Stimulated activated naive CD8-positive, alpha-beta T cell treated with anti-CD3 and anti-CD28 coated beads, Interleukin-15, Interleukin-2, amounts not matched to agents 100 ng/mL and 50 ng/mL, for 24 hours (primary cell): ENCODE results near the gene FLRT2.

Experiments
- H3K27ac Mint-ChIP-seq: one replicate; pipeline ENCODE4 v1.8.0; 2021; ENCODE audit warnings: mild to moderate bottlenecking, mixed read lengths
- H3K27me3 Mint-ChIP-seq: one replicate; pipeline ENCODE4 v1.8.0; 2021; ENCODE audit warnings: mixed read lengths
- H3K36me3 Mint-ChIP-seq: one replicate; pipeline ENCODE4 v1.8.0; 2021; ENCODE audit warnings: low read depth, mixed read lengths
- H3K4me1 Mint-ChIP-seq: one replicate; pipeline ENCODE4 v1.8.0; 2021; ENCODE audit warnings: low read depth, mixed read lengths
- H3K4me3 Mint-ChIP-seq: one replicate; pipeline ENCODE4 v1.8.0; 2021; ENCODE audit warnings: mild to moderate bottlenecking, mixed read lengths
- H3K9me3 Mint-ChIP-seq: one replicate; pipeline ENCODE4 v1.8.0; 2021; ENCODE audit warnings: mixed read lengths

Gene FLRT2

GRCh38 chr14:85663667-85664066 is 133.7 kb downstream of the FLRT2 start:
- H3K4me1 Mint-ChIP-seq, result no peaks in the 10 kb centered on the region
- H3K27me3 Mint-ChIP-seq, result no peaks in the 10 kb centered on the region
- H3K36me3 Mint-ChIP-seq, result no peaks in the 10 kb centered on the region

GRCh38 chr14:85675957-85676356 is 146.0 kb downstream of the FLRT2 start:
- Mint-ChIP-seq H3K27me3 (no peaks in the 10 kb centered on the region), H3K36me3 (no peaks in the 10 kb centered on the region), H3K4me1 (no peaks in the 10 kb centered on the region), H3K27ac (no peak overlapping the region), H3K9me3 (peaks cover 4% of the 10 kb centered on the region), H3K4me3 (no peak overlapping the region)

More at GRCh38 chr14:85663667-85664066, 133.7 kb downstream of the FLRT2 start:
- no peak overlapping the region for H3K4me3 Mint-ChIP-seq
- no peak overlapping the region for H3K27ac Mint-ChIP-seq
- no peaks in the 10 kb centered on the region for H3K9me3 Mint-ChIP-seq

GRCh38 chr14:85686908-85687307 is 157.0 kb downstream of the FLRT2 start:
- Mint-ChIP-seq H3K27ac (no peak overlapping the region), H3K4me3 (no peak overlapping the region), H3K9me3 (no peaks in the 10 kb centered on the region), H3K4me1 (no peaks in the 10 kb centered on the region), H3K27me3 (no peaks in the 10 kb centered on the region), H3K36me3 (no peaks in the 10 kb centered on the region)

GRCh38 chr14:85687456-85687855 is 157.5 kb downstream of the FLRT2 start:
- H3K4me1 Mint-ChIP-seq, result no peaks in the 10 kb centered on the region
- no peaks in the 10 kb centered on the region for H3K36me3 Mint-ChIP-seq
- no peak overlapping the region for H3K27ac Mint-ChIP-seq
- H3K4me3 Mint-ChIP-seq, result no peak overlapping the region
- no peaks in the 10 kb centered on the region for H3K9me3 Mint-ChIP-seq
- no peaks in the 10 kb centered on the region for H3K27me3 Mint-ChIP-seq

- H3K27ac Mint-ChIP-seq, result no peak overlapping the region
- no peaks in the 10 kb centered on the region for H3K36me3 Mint-ChIP-seq
- no peaks in the 10 kb centered on the region for H3K27me3 Mint-ChIP-seq
- H3K4me1 Mint-ChIP-seq, result no peaks in the 10 kb centered on the region
- H3K4me3 Mint-ChIP-seq, result no peak overlapping the region
- no peaks in the 10 kb centered on the region for H3K9me3 Mint-ChIP-seq
Measured at GRCh38 chr14:85688006-85688405, 158.1 kb downstream of the FLRT2 start.

- H3K27ac Mint-ChIP-seq, result no peak overlapping the region
- no peaks in the 10 kb centered on the region for H3K4me1 Mint-ChIP-seq
- H3K4me3 Mint-ChIP-seq, result no peak overlapping the region
- H3K36me3 Mint-ChIP-seq, result no peaks in the 10 kb centered on the region
- peaks cover 11% of the 10 kb centered on the region for H3K9me3 Mint-ChIP-seq
- H3K27me3 Mint-ChIP-seq, result no peaks in the 10 kb centered on the region
Measured at GRCh38 chr14:85695300-85695699, 165.4 kb downstream of the FLRT2 start.

GRCh38 chr14:85701116-85701515 is 171.2 kb downstream of the FLRT2 start:
- Mint-ChIP-seq H3K9me3 (peaks cover 19% of the 10 kb centered on the region), H3K27ac (no peak overlapping the region), H3K36me3 (no peaks in the 10 kb centered on the region), H3K27me3 (no peaks in the 10 kb centered on the region), H3K4me1 (no peaks in the 10 kb centered on the region), H3K4me3 (no peak overlapping the region)

- no peaks in the 10 kb centered on the region for H3K27me3 Mint-ChIP-seq
- H3K27ac Mint-ChIP-seq, result no peak overlapping the region
- no peaks in the 10 kb centered on the region for H3K36me3 Mint-ChIP-seq
- H3K9me3 Mint-ChIP-seq, result peaks cover 17% of the 10 kb centered on the region
- no peaks in the 10 kb centered on the region for H3K4me1 Mint-ChIP-seq
- no peak overlapping the region for H3K4me3 Mint-ChIP-seq
Measured at GRCh38 chr14:85701763-85702162, 171.8 kb downstream of the FLRT2 start.

- H3K36me3 Mint-ChIP-seq, result no peaks in the 10 kb centered on the region
- no peak overlapping the region for H3K27ac Mint-ChIP-seq
- no peaks in the 10 kb centered on the region for H3K27me3 Mint-ChIP-seq
- H3K9me3 Mint-ChIP-seq, result peaks cover 15% of the 10 kb centered on the region
- no peaks in the 10 kb centered on the region for H3K4me1 Mint-ChIP-seq
- H3K4me3 Mint-ChIP-seq, result no peak overlapping the region
Measured at GRCh38 chr14:85702191-85702590, 172.2 kb downstream of the FLRT2 start.

GRCh38 chr14:85702997-85703396 is 173.1 kb downstream of the FLRT2 start:
- Mint-ChIP-seq H3K36me3 (no peaks in the 10 kb centered on the region), H3K9me3 (peaks cover 15% of the 10 kb centered on the region), H3K27me3 (no peaks in the 10 kb centered on the region), H3K4me3 (no peak overlapping the region), H3K4me1 (no peaks in the 10 kb centered on the region), H3K27ac (no peak overlapping the region)
